ENCODE data around the gene TUG1. TPM values are rescaled to one million over a fixed set of nuclear protein-coding genes. Genes with fewer than 3 reads are reported as not detected.

Gene TUG1
- total and polyA plus RNA-seq, 7 donors, result 10.9 to 38.5 (median 26.4) TPM

GRCh38 chr22:30933457-30933856, 35.6 kb upstream of the TUG1 start:
- H3K4me3 ChIP-seq, result no peak overlapping the region
- WGBS, 3 donors, result 83 to 88% (median 83%) methylated on average over 7 of the region's 7 CpGs
- TF ChIP-seq, protein P1, sequence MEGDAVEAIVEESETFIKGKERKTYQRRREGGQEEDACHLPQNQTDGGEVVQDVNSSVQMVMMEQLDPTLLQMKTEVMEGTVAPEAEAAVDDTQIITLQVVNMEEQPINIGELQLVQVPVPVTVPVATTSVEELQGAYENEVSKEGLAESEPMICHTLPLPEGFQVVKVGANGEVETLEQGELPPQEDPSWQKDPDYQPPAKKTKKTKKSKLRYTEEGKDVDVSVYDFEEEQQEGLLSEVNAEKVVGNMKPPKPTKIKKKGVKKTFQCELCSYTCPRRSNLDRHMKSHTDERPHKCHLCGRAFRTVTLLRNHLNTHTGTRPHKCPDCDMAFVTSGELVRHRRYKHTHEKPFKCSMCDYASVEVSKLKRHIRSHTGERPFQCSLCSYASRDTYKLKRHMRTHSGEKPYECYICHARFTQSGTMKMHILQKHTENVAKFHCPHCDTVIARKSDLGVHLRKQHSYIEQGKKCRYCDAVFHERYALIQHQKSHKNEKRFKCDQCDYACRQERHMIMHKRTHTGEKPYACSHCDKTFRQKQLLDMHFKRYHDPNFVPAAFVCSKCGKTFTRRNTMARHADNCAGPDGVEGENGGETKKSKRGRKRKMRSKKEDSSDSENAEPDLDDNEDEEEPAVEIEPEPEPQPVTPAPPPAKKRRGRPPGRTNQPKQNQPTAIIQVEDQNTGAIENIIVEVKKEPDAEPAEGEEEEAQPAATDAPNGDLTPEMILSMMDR (IDR thresholded peaks at IDR 0.05), result no peak
- no peaks in the 10 kb centered on the region for H3K4me1 ChIP-seq
- peaks cover 18 to 100% of the 10 kb centered on the region in 2 donors for H3K36me3 ChIP-seq (ENCODE audit: insufficient read depth in 1 of 2, low read depth in 1 of 2)
- no peak overlapping the region for H3K27ac ChIP-seq
- intact Hi-C loops (cut with DNase I), result no loop called here
- H3K9me3 ChIP-seq, result no peaks in the 10 kb centered on the region
- ATAC-seq, result no peak
- H3K27me3 ChIP-seq (ENCODE audit: insufficient read depth in 3 of 3, low read length in 2 of 3), result no peaks in the 10 kb centered on the region
- no peak for DNase-seq

- WGBS, 3 donors, result 90 to 96% (median 95%) methylated on average over 8 of the region's 8 CpGs
Measured at GRCh38 chr22:30934053-30934452, 35.0 kb upstream of the TUG1 start.

GRCh38 chr22:30940685-30941362, 28.2 kb upstream of the TUG1 start:
- TF ChIP-seq, protein P1 (IDR thresholded peaks at IDR 0.05), result no peak
- Histone ChIP-seq H3K36me3 (ENCODE audit: insufficient read depth in 1 of 2, low read depth in 1 of 2) (peaks cover 20 to 100% of the 10 kb centered on the region in 2 donors), H3K4me3 (no peak overlapping the region), H3K27ac (no peak overlapping the region), H3K4me1 (no peaks in the 10 kb centered on the region), H3K27me3 (ENCODE audit: insufficient read depth in 3 of 3, low read length in 2 of 3) (no peaks in the 10 kb centered on the region), H3K9me3 (no peaks in the 10 kb centered on the region)
- no peak for ATAC-seq
- intact Hi-C loops (cut with DNase I), result loop anchor here in 1 of 2 donors (10.0 kb wide), 1 partner anchor 294 kb away; no protein-coding TSS in a partner anchor
- 77 to 90% (median 84%) methylated on average over 7 of the region's 7 CpGs for WGBS, 3 donors
- DNase-seq, result no peak

More at GRCh38 chr22:30934053-30934452, 35.0 kb upstream of the TUG1 start:
- Histone ChIP-seq H3K9me3 (no peaks in the 10 kb centered on the region), H3K36me3 (ENCODE audit: insufficient read depth in 1 of 2, low read depth in 1 of 2) (peaks cover 18 to 100% of the 10 kb centered on the region in 2 donors), H3K4me3 (no peak overlapping the region), H3K27me3 (ENCODE audit: insufficient read depth in 3 of 3, low read length in 2 of 3) (no peaks in the 10 kb centered on the region), H3K4me1 (no peaks in the 10 kb centered on the region), H3K27ac (no peak overlapping the region)
- TF ChIP-seq, protein P1 (IDR thresholded peaks at IDR 0.05), result no peak
- DNase-seq (no peak), ATAC-seq (no peak)
- intact Hi-C loops (cut with DNase I), result no loop called here

GRCh38 chr22:30941363-30941740, 27.7 kb upstream of the TUG1 start:
- ATAC-seq (no peak), DNase-seq (no peak)
- Histone ChIP-seq H3K36me3 (ENCODE audit: insufficient read depth in 1 of 2, low read depth in 1 of 2) (peaks cover 20 to 100% of the 10 kb centered on the region in 2 donors), H3K27ac (no peak overlapping the region), H3K9me3 (no peaks in the 10 kb centered on the region), H3K4me1 (no peaks in the 10 kb centered on the region), H3K27me3 (ENCODE audit: insufficient read depth in 3 of 3, low read length in 2 of 3) (no peaks in the 10 kb centered on the region), H3K4me3 (no peak overlapping the region)
- intact Hi-C loops (cut with DNase I), result loop anchor here in 1 of 2 donors (10.0 kb wide), 1 partner anchor 293 kb away; no protein-coding TSS in a partner anchor
- WGBS, 3 donors, result 92 to 99% (median 94%) methylated on average over 11 of the region's 11 CpGs
- TF ChIP-seq, protein P1 (IDR thresholded peaks at IDR 0.05), result no peak
